ENCODE results near the gene NOD1.

Gene NOD1

GRCh38 chr7:30468791-30469190, 9.8 kb downstream of the NOD1 start:
- DNase-seq = no peak

GRCh38 chr7:30468041-30468440, 10.5 kb downstream of the NOD1 start:
- DNase-seq = no peak

GRCh38 chr7:30467271-30467670, 11.3 kb downstream of the NOD1 start:
- no peak for DNase-seq

GRCh38 chr7:30466266-30466665, 12.3 kb downstream of the NOD1 start:
- no peak for DNase-seq

GRCh38 chr7:30465811-30466180, 12.8 kb downstream of the NOD1 start:
- no peak for DNase-seq

GRCh38 chr7:30465046-30465810, 13.4 kb downstream of the NOD1 start:
- no peak for DNase-seq

GRCh38 chr7:30464231-30464671, 14.3 kb downstream of the NOD1 start:
- no peak for DNase-seq

GRCh38 chr7:30463405-30464145, 15.0 kb downstream of the NOD1 start:
- no peak for DNase-seq

- DNase-seq = no peak
Observed at GRCh38 chr7:30462179-30462578, 16.4 kb downstream of the NOD1 start.

GRCh38 chr7:30460246-30460633, 18.3 kb downstream of the NOD1 start:
- DNase-seq = no peak

GRCh38 chr7:30459591-30460245, 18.9 kb downstream of the NOD1 start:
- DNase-seq = peak; percentile 78

GRCh38 chr7:30458311-30458710, 20.3 kb downstream of the NOD1 start:
- no peak for DNase-seq

- peak; percentile 35 for DNase-seq
Observed at GRCh38 chr7:30453921-30454320, 24.7 kb downstream of the NOD1 start.

- peak; percentile 79 for DNase-seq
Observed at GRCh38 chr7:30453016-30453415, 25.6 kb downstream of the NOD1 start.

GRCh38 chr7:30452280-30452930, 26.2 kb downstream of the NOD1 start:
- DNase-seq = no peak

GRCh38 chr7:30451539-30452279, 26.9 kb downstream of the NOD1 start:
- DNase-seq = peak; percentile 42

- peak; percentile 41 for DNase-seq
Observed at GRCh38 chr7:30450983-30451497, 27.5 kb downstream of the NOD1 start.

GRCh38 chr7:30450240-30450982, 28.2 kb downstream of the NOD1 start:
- DNase-seq = peak; percentile 40

GRCh38 chr7:30448461-30449189, 30.0 kb downstream of the NOD1 start:
- no peak for DNase-seq

- DNase-seq = no peak
Observed at GRCh38 chr7:30447466-30447865, 31.1 kb downstream of the NOD1 start.

GRCh38 chr7:30446266-30446665, 32.3 kb downstream of the NOD1 start:
- DNase-seq = peak; percentile 42

All from islet precursor cell (in vitro differentiated cells).